ENCODE data around the gene FDPS. TPM values are rescaled to one million over a fixed set of nuclear protein-coding genes. Genes with fewer than 3 reads are reported as not detected.

The FDPS gene
- total RNA-seq, 4 donors from 2014 or later: 158 to 220 (median 175) TPM

GRCh38 chr1:155266553-155266952 is 42.1 kb upstream of the FDPS start:
- Histone ChIP-seq H3K27me3 (no peaks in the 10 kb centered on the region), H3K36me3 (peaks cover 0 to 88% (median 4%) of the 10 kb centered on the region in 3 donors), H3K27ac (no peak overlapping the region), H3K9me3 (no peaks in the 10 kb centered on the region), H3K4me1 (peaks cover 0 to 10% (median 1%) of the 10 kb centered on the region in 4 donors), H3K4me3 (no peak overlapping the region)
- DNase-seq: no peak
- TF ChIP-seq CTCF (IDR thresholded peaks at IDR 0.05) (no peak), POLR2A (IDR thresholded peaks at IDR 0.05) (no peak)

- H3K36me3 ChIP-seq: peaks cover 0 to 88% (median 4%) of the 10 kb centered on the region in 3 donors
- no peak overlapping the region for H3K4me3 ChIP-seq
- H3K9me3 ChIP-seq: no peaks in the 10 kb centered on the region
- no peak for DNase-seq
- H3K4me1 ChIP-seq: peaks cover 0 to 17% (median 3%) of the 10 kb centered on the region in 4 donors
- H3K27ac ChIP-seq: no peak overlapping the region
- H3K27me3 ChIP-seq: no peaks in the 10 kb centered on the region
- no peak for TF ChIP-seq CTCF (IDR thresholded peaks at IDR 0.05)
- no peak for TF ChIP-seq POLR2A (IDR thresholded peaks at IDR 0.05)
These were observed 41.3 kb upstream of the FDPS start for GRCh38 chr1:155267373-155267772.

GRCh38 chr1:155268630-155269029 is 40.0 kb upstream of the FDPS start:
- no peak overlapping the region for H3K27ac ChIP-seq
- no peak for DNase-seq
- TF ChIP-seq CTCF (IDR thresholded peaks at IDR 0.05): no peak
- no peak for TF ChIP-seq POLR2A (IDR thresholded peaks at IDR 0.05)
- H3K36me3 ChIP-seq: peaks cover 0 to 80% (median 4%) of the 10 kb centered on the region in 3 donors
- no peaks in the 10 kb centered on the region for H3K9me3 ChIP-seq
- no peak overlapping the region for H3K4me3 ChIP-seq
- H3K4me1 ChIP-seq: peaks cover 0 to 16% (median 6%) of the 10 kb centered on the region in 4 donors
- no peaks in the 10 kb centered on the region for H3K27me3 ChIP-seq

GRCh38 chr1:155269381-155269780 is 39.3 kb upstream of the FDPS start:
- Histone ChIP-seq H3K9me3 (no peaks in the 10 kb centered on the region), H3K36me3 (peaks cover 0 to 72% (median 4%) of the 10 kb centered on the region in 3 donors), H3K27ac (no peak overlapping the region), H3K27me3 (no peaks in the 10 kb centered on the region), H3K4me1 (peaks cover 0 to 19% (median 6%) of the 10 kb centered on the region in 4 donors), H3K4me3 (no peak overlapping the region)
- no peak for DNase-seq
- no peak for TF ChIP-seq POLR2A (IDR thresholded peaks at IDR 0.05)

GRCh38 chr1:155272466-155273342 is 36.0 kb upstream of the FDPS start:
- no peak for TF ChIP-seq POLR2A (IDR thresholded peaks at IDR 0.05)
- TF ChIP-seq CTCF (IDR thresholded peaks at IDR 0.05): no peak
- no peak for DNase-seq
- Histone ChIP-seq H3K27ac (peak overlapping the region; percentile 95 to 99 (median 97)), H3K27me3 (no peaks in the 10 kb centered on the region), H3K4me1 (peaks cover 0 to 24% (median 6%) of the 10 kb centered on the region in 4 donors), H3K36me3 (peaks cover 0 to 39% (median 4%) of the 10 kb centered on the region in 3 donors), H3K9me3 (no peaks in the 10 kb centered on the region), H3K4me3 (peak overlapping the region; percentile 68 to 96 (median 74))

All from Peyer's patch (tissue), 4 donors.